Measurements from ENCODE around the gene PEX5. TPM values are rescaled to one million over a fixed set of nuclear protein-coding genes. Genes with fewer than 3 reads are reported as not detected.

PEX5 gene
- total RNA-seq, 1 donor from 2014 or later: 21.5 TPM

- no peak for DNase-seq (ENCODE audit: low read depth)
- no peak for TF ChIP-seq EZH2 (IDR thresholded peaks at IDR 0.05; ENCODE audit: insufficient read depth, low read length)
- TF ChIP-seq, protein P1, sequence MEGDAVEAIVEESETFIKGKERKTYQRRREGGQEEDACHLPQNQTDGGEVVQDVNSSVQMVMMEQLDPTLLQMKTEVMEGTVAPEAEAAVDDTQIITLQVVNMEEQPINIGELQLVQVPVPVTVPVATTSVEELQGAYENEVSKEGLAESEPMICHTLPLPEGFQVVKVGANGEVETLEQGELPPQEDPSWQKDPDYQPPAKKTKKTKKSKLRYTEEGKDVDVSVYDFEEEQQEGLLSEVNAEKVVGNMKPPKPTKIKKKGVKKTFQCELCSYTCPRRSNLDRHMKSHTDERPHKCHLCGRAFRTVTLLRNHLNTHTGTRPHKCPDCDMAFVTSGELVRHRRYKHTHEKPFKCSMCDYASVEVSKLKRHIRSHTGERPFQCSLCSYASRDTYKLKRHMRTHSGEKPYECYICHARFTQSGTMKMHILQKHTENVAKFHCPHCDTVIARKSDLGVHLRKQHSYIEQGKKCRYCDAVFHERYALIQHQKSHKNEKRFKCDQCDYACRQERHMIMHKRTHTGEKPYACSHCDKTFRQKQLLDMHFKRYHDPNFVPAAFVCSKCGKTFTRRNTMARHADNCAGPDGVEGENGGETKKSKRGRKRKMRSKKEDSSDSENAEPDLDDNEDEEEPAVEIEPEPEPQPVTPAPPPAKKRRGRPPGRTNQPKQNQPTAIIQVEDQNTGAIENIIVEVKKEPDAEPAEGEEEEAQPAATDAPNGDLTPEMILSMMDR (IDR thresholded peaks at IDR 0.05; ENCODE audit: insufficient read depth, low read depth, low read length): no peak
- no peaks in the 10 kb centered on the region for H3K79me2 ChIP-seq (ENCODE audit: insufficient read depth, low read length)
Measured at GRCh38 chr12:7150841-7151240, 38.6 kb upstream of the PEX5 start.

DNA sequence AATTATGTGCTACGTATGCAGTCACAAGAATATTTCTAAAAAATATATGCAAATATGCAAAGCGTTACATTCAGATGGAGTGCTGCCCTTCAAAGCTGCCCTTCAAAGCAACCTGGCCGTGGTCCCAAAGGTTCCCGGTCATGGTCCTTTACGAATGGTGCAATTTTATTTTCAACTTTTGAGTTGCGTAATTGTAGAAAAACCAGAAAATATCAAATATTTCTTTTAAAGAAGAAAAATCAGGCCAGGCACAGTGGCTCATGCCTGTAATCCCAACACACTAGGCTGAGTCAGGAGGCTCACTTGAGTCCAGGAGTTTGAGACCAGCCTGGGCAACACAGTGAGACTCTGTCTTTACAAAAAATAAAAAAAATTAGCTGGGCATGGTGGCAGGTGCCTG is 38.0 kb upstream of the PEX5 start:
- Mint-ChIP-seq H3K27me3 (ENCODE audit: low read depth, unreplicated experiment) (no peaks in the 10 kb centered on the region), H3K36me3 (ENCODE audit: low read depth, unreplicated experiment) (peaks cover 38% of the 10 kb centered on the region)
- no peak for FAIRE-seq

More at GRCh38 chr12:7150841-7151240, 38.6 kb upstream of the PEX5 start:
- no peak overlapping the region for H3K4me3 Mint-ChIP-seq (ENCODE audit: unreplicated experiment)
- Histone ChIP-seq H3K36me3 (ENCODE audit: insufficient read depth, low read length) (no peaks in the 10 kb centered on the region), H3K9me3 (ENCODE audit: insufficient read depth, low read depth, low read length) (no peaks in the 10 kb centered on the region), H3K9ac (ENCODE audit: low read length) (no peak overlapping the region), H3K27ac (ENCODE audit: low read depth, low read length) (no peak overlapping the region), H3K4me3 (ENCODE audit: insufficient read depth, low read depth, low read length) (no peak overlapping the region), H3K4me2 (ENCODE audit: low read length) (no peak overlapping the region), H2AFZ (ENCODE audit: low read depth, low read length) (no peak overlapping the region), H4K20me1 (ENCODE audit: insufficient read depth, low read length) (no peaks in the 10 kb centered on the region), H3K4me1 (ENCODE audit: insufficient read depth, low read length) (no peaks in the 10 kb centered on the region), H3K27me3 (ENCODE audit: insufficient read depth, low read length) (no peaks in the 10 kb centered on the region)
- H3K27me3 Mint-ChIP-seq (ENCODE audit: low read depth, unreplicated experiment): no peaks in the 10 kb centered on the region
- no peak overlapping the region for H3K27ac Mint-ChIP-seq (ENCODE audit: unreplicated experiment)
- no peak for FAIRE-seq
- H3K4me1 Mint-ChIP-seq (ENCODE audit: low read depth, unreplicated experiment): no peaks in the 10 kb centered on the region
- H3K9me3 Mint-ChIP-seq (ENCODE audit: unreplicated experiment): no peaks in the 10 kb centered on the region
- H3K36me3 Mint-ChIP-seq (ENCODE audit: low read depth, unreplicated experiment): peaks cover 35% of the 10 kb centered on the region

GRCh38 chr12:7152818-7153217 is 36.7 kb upstream of the PEX5 start:
- Histone ChIP-seq H3K9ac (ENCODE audit: low read length) (no peak overlapping the region), H3K79me2 (ENCODE audit: insufficient read depth, low read length) (no peaks in the 10 kb centered on the region), H3K9me3 (ENCODE audit: insufficient read depth, low read depth, low read length) (no peaks in the 10 kb centered on the region), H2AFZ (ENCODE audit: low read depth, low read length) (no peak overlapping the region), H3K4me3 (ENCODE audit: insufficient read depth, low read depth, low read length) (no peak overlapping the region), H4K20me1 (ENCODE audit: insufficient read depth, low read length) (no peaks in the 10 kb centered on the region), H3K4me1 (ENCODE audit: insufficient read depth, low read length) (no peaks in the 10 kb centered on the region), H3K27ac (ENCODE audit: low read depth, low read length) (no peak overlapping the region), H3K27me3 (ENCODE audit: insufficient read depth, low read length) (no peaks in the 10 kb centered on the region), H3K36me3 (ENCODE audit: insufficient read depth, low read length) (no peaks in the 10 kb centered on the region), H3K4me2 (ENCODE audit: low read length) (no peak overlapping the region)
- DNase-seq (ENCODE audit: low read depth): no peak
- no peak overlapping the region for H3K4me3 Mint-ChIP-seq (ENCODE audit: unreplicated experiment)
- TF ChIP-seq, protein P1 (IDR thresholded peaks at IDR 0.05; ENCODE audit: insufficient read depth, low read depth, low read length): no peak
- no peak for TF ChIP-seq EZH2 (IDR thresholded peaks at IDR 0.05; ENCODE audit: insufficient read depth, low read length)
- no peak overlapping the region for H3K27ac Mint-ChIP-seq (ENCODE audit: unreplicated experiment)
- H3K4me1 Mint-ChIP-seq (ENCODE audit: low read depth, unreplicated experiment): no peaks in the 10 kb centered on the region
- no peak for FAIRE-seq
- H3K36me3 Mint-ChIP-seq (ENCODE audit: low read depth, unreplicated experiment): peaks cover 41% of the 10 kb centered on the region
- no peaks in the 10 kb centered on the region for H3K27me3 Mint-ChIP-seq (ENCODE audit: low read depth, unreplicated experiment)
- no peaks in the 10 kb centered on the region for H3K9me3 Mint-ChIP-seq (ENCODE audit: unreplicated experiment)

More for the DNA sequence above, 38.0 kb upstream of the PEX5 start:
- H3K9me3 ChIP-seq (ENCODE audit: insufficient read depth, low read depth, low read length): no peaks in the 10 kb centered on the region
- DNase-seq (ENCODE audit: low read depth): no peak
- no peaks in the 10 kb centered on the region for H3K36me3 ChIP-seq (ENCODE audit: insufficient read depth, low read length)
- no peak overlapping the region for H3K9ac ChIP-seq (ENCODE audit: low read length)
- Mint-ChIP-seq H3K9me3 (ENCODE audit: unreplicated experiment) (no peaks in the 10 kb centered on the region), H3K4me3 (ENCODE audit: unreplicated experiment) (no peak overlapping the region), H3K4me1 (ENCODE audit: low read depth, unreplicated experiment) (no peaks in the 10 kb centered on the region), H3K27ac (ENCODE audit: unreplicated experiment) (no peak overlapping the region)
- H2AFZ ChIP-seq (ENCODE audit: low read depth, low read length): no peak overlapping the region
- no peak overlapping the region for H3K4me2 ChIP-seq (ENCODE audit: low read length)
- no peaks in the 10 kb centered on the region for H3K79me2 ChIP-seq (ENCODE audit: insufficient read depth, low read length)
- H3K4me1 ChIP-seq (ENCODE audit: insufficient read depth, low read length): no peaks in the 10 kb centered on the region
- no peaks in the 10 kb centered on the region for H3K27me3 ChIP-seq (ENCODE audit: insufficient read depth, low read length)
- H4K20me1 ChIP-seq (ENCODE audit: insufficient read depth, low read length): no peaks in the 10 kb centered on the region
- no peak overlapping the region for H3K27ac ChIP-seq (ENCODE audit: low read depth, low read length)
- H3K4me3 ChIP-seq (ENCODE audit: insufficient read depth, low read depth, low read length): no peak overlapping the region
- no peak for TF ChIP-seq EZH2 (IDR thresholded peaks at IDR 0.05; ENCODE audit: insufficient read depth, low read length)
- TF ChIP-seq, protein P1 (IDR thresholded peaks at IDR 0.05; ENCODE audit: insufficient read depth, low read depth, low read length): no peak
